Stimulated activated CD8-positive, alpha-beta memory T cell treated with anti-CD3 and anti-CD28 coated beads, Interleukin-2, amount 100 ng/mL, for 1 hour (primary cell): ENCODE results near the gene GCA.

Experiments used
- DNase-seq, 2 donors: peaks; one replicate each; pipeline ENCODE4 v3.0.0-alpha.2; 2020; ENCODE audit warnings: low read depth in 2 of 2

Gene GCA

DNA sequence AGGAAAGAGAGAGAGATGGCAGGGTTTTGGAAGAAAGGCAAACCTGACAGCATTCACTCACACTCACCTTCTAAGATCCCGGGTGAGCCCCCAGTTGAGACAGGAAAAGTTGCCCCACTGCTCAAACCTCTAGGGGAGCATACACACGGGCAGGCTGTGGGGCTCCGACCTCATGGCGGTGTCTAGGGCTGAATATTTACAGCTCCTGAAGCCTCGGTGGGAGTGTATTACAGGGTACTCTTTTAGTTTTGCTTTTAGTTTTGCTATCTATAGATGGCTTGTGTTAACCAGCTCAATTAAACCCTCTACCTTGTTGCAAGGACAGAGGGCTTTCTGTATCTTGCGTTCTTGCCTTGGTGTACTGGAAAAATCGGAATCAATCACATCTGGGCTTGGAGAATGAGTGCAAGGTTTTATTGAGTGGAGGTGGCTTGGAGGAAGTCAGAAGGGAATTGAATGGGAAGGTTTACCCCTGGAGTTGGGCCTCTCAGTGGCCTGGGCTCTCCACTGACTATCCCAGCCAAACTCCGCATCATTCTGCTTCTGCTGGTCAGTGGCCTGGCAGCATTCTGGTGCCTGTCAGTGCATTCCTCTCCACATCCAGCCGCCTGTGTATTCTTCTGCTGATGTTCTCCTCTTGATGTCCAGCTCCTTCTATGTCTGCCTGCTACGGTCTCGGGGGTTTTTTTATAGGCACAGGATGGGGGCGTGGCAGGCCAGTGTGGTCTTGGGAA, 15.3 kb upstream of the GCA start:
- no peak for DNase-seq

DNA sequence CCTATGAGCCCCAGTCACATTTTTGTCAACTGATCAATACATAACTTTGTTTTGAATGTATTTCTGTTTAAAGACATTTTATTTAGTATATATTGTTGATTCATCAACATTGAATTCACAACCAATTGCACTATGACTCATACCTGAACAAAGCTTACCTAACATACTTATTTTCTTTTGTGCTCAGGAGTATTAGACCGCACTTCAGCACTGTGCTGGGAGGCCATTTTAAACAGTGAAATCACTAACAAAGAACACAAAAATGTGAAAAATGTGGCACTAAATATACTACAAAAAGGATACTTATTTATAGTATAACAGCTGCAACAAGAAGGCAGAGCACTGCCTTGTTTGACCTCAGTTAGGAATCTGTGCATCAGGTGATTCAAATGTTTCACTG, 13.1 kb upstream of the GCA start:
- DNase-seq: no peak

- no peak for DNase-seq
Observed at GRCh38 chr2:162333968-162334367, 10.0 kb upstream of the GCA start.

GRCh38 chr2:162337868-162338267, 6.1 kb upstream of the GCA start:
- no peak for DNase-seq

DNA sequence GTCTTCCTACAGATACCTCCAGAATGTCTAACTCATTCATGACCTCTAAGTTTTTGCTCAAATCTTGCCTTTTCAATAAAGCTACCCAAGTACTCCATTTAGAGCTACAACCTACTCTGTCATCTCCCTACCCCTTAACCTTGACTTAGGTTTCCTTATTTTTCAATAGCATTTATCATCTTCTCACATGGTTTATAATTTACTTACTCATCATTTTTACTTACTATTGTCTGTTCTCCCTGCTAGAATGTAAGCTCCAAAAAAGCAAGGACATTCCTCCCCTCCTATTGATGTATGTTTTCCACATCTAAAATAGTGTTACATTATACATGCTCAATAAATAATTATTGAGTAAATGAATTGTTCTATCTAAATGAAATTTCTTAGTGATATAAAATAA, 3.1 kb upstream of the GCA start:
- no peak for DNase-seq

DNA sequence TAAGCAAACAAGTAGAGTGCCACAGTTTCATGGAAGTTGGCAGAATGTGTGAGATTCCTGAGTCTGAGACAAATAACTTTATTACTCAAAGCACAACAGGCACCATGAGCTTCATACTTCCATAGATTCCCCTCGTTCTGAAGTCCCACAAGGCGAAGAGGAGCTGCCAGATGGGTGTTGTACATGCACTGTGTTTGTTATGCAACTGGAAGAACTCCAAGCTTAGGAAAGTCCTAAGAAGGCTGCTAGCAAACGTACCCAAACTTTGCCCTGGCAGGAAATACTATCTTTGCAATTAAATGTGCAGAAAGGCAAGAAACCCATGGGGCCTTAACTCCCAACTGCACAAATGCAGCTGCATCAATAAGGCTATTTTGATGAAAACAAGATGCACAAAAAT, 1.6 kb upstream of the GCA start:
- DNase-seq: no peak

- no peak for DNase-seq
Observed at GRCh38 chr2:162342841-162343240, 1.1 kb upstream of the GCA start.

DNA sequence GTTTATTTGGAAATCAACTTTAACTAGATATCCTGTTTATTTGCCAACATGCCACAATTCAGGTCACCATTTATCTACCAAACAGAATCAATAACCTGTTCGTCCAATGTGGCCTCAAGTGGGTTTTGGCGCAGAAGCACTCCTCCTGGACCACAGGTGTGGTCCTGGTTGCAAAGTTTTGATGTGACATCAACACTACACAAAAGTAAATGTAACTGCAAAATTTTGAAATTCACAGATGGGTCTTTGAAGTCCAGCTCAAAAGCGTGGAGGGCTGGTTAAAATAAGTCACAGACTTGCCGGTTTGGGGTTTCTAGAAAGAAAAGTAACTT, 474 bp upstream of the GCA start:
- DNase-seq: no peak

DNA sequence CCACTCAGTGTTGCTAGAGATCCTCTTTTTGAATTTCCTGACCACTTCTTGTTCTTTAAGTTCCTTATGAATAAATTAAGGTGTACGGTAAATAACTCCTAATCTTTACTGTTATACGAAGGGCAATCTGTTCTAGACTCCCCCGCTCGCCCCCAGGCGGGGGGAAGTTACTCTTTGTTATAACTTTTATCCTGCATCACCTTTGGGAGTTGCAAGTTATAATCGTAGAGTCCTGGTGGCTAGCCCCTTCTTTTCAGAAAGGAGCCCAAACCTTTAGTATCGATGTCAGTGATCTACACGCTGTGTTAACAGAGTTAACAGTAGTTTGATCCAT, 652 bp downstream of the GCA start:
- no peak for DNase-seq

- DNase-seq: no peak
Observed at GRCh38 chr2:162365392-162365791, 21.5 kb downstream of the GCA start.

DNA sequence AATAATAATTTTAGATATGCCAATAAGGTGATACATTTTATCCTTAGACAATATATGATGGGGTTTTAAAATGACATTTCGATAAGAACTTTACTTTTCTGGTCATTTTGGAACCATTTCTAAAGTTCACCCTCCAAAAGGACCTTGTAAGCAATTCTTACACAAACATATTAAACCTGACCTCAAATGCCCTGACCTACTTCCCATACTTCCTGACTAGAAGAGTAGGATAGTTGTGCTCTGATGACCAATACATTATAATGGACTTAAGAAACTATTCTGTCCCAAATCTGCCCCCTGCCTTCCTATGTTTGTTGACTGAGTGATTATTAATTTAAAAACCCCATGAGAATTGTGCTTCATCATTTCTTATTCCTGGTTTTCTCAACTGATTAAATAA, 24.6 kb downstream of the GCA start:
- DNase-seq: no peak

- DNase-seq: no peak
Observed at GRCh38 chr2:162369551-162369950, 25.6 kb downstream of the GCA start.

DNA sequence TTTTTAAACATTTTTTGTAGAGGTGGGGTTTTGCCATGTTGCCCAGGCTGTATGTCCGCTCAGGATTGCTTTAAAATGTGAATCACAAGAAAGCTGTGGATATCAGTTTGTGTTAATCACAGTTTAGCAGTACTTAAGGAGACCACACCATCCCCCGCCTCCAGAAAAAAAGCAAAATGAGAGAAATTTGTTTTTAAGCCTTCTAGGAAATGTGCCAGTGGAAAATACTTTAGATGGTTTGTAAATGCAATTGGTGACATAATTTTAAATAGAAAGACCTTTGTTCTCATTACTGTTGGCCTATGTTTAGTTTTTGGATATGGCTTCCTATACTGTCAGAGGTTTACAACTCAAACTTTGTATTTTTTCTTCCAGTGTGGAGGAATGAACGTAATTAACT, 27.0 kb downstream of the GCA start:
- no peak for DNase-seq

GRCh38 chr2:162372818-162373217, 28.9 kb downstream of the GCA start:
- DNase-seq: no peak

GRCh38 chr2:162379719-162380580, 36.0 kb downstream of the GCA start:
- DNase-seq: no peak

- DNase-seq: no peak
Observed at GRCh38 chr2:162381851-162382250, 37.9 kb downstream of the GCA start.

GRCh38 chr2:162382278-162382677, 38.3 kb downstream of the GCA start:
- DNase-seq: no peak

GRCh38 chr2:162385536-162385935, 41.6 kb downstream of the GCA start:
- no peak for DNase-seq

DNA sequence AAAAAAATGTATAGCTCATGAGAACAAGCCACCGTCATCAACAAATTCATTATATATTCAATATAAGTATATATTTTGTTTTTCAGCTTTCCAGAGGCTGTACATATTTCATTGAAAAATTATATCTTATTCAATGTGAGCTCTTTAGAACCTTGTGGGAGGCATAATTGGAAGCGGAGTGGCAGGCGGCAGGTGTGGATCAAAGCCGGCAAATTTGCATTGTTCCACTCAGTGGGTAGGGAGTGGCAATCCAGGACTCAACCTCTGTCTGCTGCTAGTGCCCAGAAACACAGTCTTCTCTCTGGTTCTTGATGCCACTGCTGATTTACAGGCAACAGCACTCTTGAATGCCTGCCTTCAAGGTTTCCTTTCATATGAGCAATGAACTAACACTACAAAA, 46.9 kb downstream of the GCA start:
- DNase-seq: no peak

- DNase-seq: no peak
Observed at GRCh38 chr2:162400336-162400735, 56.4 kb downstream of the GCA start.

DNA sequence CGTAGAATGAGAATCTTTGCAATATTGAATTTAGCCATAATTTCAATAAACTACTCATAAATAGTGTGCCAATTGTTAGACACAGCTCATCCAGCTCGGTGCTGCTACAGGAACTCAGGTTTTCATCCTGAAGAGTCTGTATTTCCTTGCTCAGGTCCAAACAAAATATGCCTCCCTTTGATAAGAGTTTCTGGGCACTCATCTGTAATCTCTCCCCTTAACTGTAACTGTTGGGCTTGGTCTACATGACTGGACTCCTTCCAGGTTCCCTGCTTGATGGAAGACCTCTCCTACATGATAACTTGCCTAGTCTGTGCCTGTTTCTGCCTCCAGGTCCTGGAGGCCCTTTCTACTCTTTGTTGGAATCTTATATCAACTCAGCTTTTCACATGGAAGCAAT, 57.9 kb downstream of the GCA start:
- DNase-seq: no peak

DNA sequence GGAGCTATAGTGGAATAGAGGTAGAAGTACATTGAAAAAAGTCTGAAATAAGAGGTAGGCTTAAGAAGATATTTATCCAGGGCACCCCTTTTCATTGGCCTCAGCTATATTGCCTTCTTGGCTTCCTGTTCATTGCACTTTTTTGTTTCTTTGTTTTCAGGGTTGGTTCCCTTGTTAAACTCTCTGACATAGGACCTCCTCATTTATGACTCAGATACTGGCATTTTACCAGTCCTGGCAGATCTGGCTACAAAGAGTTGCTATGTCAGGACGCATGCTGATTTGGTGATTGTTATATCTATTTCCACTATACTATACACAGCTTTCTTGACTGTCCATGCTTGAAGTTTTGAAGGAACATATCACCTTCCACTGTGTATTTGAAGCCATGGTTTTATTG, 60.0 kb downstream of the GCA start:
- no peak for DNase-seq
